Suprapubic skin (tissue), 4 donors: ENCODE data around the gene EXOC3. TPM values are rescaled to one million over a fixed set of nuclear protein-coding genes. Genes with fewer than 3 reads are reported as not detected.

ENCODE experiments used
- DNase-seq, 2 donors: peaks; one replicate each; pipeline ENCODE4 v3.0.0-alpha.2; 2019; ENCODE audit warnings: low spot score in 2 of 2
- H3K27ac ChIP-seq: fragments of 200-600 bp; sonication (generic); one replicate; pipeline ENCODE4 v1.5.1; 2019
- H3K27me3 ChIP-seq: fragments of 200-600 bp; sonication (generic); one replicate; pipeline ENCODE4 v1.5.1; 2019
- H3K36me3 ChIP-seq: fragments of 200-600 bp; sonication (generic); one replicate; pipeline ENCODE4 v1.5.1; 2019
- H3K4me1 ChIP-seq: fragments of 200-600 bp; sonication (generic); one replicate; pipeline ENCODE4 v1.5.1; 2019
- H3K4me3 ChIP-seq: fragments of 200-600 bp; sonication (generic); one replicate; pipeline ENCODE4 v1.5.1; 2019; ENCODE audit warnings: mild to moderate bottlenecking
- H3K9me3 ChIP-seq: fragments of 200-600 bp; sonication (generic); one replicate; pipeline ENCODE4 v1.5.1; 2019
- CTCF ChIP-seq, 2 donors: fragments of 200-600 bp in 1 of 2; fragments of 450-650 bp in 1 of 2; sonication (generic) in 1 of 2; IDR thresholded peaks; one replicate each; pipeline ENCODE4 v1.5.1; 2016 to 2019; ENCODE audit warnings: antibody characterized with exemption in 2 of 2, mild to moderate bottlenecking in 1 of 2, moderate library complexity in 1 of 2
- EP300 ChIP-seq: sonication (generic); formaldehyde crosslinking; IDR thresholded peaks from one replicate; pipeline ENCODE4 v1.6.1; 2017; ENCODE audit warnings: antibody characterized with exemption
- POLR2A ChIP-seq, 2 donors: fragments of 450-650 bp; IDR thresholded peaks; one replicate each; pipeline ENCODE4 v1.6.1; 2017; ENCODE audit warnings: antibody characterized with exemption in 2 of 2, mild to moderate bottlenecking in 2 of 2, moderate library complexity in 2 of 2
- POLR2AphosphoS5 ChIP-seq, 3 donors: sonication (generic); formaldehyde crosslinking; IDR thresholded peaks; one replicate each; pipeline ENCODE4 v1.6.1; 2017; ENCODE audit warnings: antibody characterized with exemption in 3 of 3
- WGBS: methylation state at CpG from one replicate; pipeline ENCODE4 v1.1.5; 2018; 5-methylcytosine and 5-hydroxymethylcytosine counted together
- total RNA-seq, 4 donors: library from RNA; depleted of rRNA; stranded (reverse); fragments of >200 nt; gene quantifications; one replicate each; pipeline ENCODE4 v1.1.0, GENCODE V29; 2016

Gene EXOC3
- total RNA-seq, 4 donors from 2014 or later = 68.9 to 199 (median 83.4) TPM

DNA sequence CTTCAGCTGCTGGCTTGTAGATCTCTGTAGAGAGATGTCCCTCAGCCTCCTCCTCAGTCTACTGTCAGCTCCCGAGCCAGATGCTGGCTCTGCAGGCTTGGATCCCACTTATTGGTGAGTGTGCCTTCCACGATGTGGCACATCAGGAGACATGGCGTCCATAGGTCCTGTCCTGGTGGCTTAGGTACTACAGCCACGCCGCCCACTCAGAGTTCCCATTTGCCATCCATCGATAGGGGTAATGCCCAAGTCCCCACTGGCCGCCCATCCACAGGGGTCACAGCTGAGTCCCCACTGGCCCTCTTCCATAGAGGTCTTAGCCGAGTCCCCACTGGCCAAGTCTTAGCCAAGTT lies 17.3 kb downstream of the EXOC3 start:
- DNase-seq = peak; percentile 62 to 76
- Histone ChIP-seq H3K4me1 (peaks cover 22% of the 10 kb centered on the region), H3K27ac (no peak overlapping the region), H3K27me3 (no peaks in the 10 kb centered on the region), H3K36me3 (peaks cover 73% of the 10 kb centered on the region), H3K4me3 (no peak overlapping the region), H3K9me3 (no peaks in the 10 kb centered on the region)
- 94% methylated on average over 8 of the region's 8 CpGs for WGBS
- no peak for TF ChIP-seq CTCF (IDR thresholded peaks at IDR 0.05)
- no peak for TF ChIP-seq POLR2A (IDR thresholded peaks at IDR 0.05)
- no peak for TF ChIP-seq POLR2AphosphoS5 (IDR thresholded peaks at IDR 0.05)
- no peak for TF ChIP-seq EP300

DNA sequence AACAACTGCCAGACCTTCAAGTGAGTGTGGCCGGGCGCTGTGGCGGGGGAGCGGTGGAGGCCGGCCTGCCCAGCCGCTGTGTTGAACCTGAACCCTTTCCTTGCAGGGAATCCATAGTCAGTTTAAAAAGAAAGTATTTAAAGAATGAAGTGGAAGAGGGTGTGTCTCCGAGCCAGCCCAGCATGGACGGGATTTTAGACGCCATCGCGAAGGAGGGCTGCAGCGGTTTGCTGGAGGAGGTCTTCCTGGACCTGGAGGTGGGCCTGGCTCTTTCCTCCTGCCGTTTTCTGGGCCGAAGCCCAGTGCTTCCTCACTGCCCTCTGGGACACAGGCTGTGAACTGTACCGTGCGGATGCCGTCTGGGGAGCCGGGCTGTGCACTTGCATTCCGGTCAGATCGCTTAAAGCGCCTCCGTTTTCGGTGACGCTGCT lies 19.1 kb downstream of the EXOC3 start:
- H3K36me3 ChIP-seq = peaks cover 82% of the 10 kb centered on the region
- TF ChIP-seq POLR2AphosphoS5 (IDR thresholded peaks at IDR 0.05) (no peak), CTCF (IDR thresholded peaks at IDR 0.05) (no peak), EP300 (no peak), POLR2A (IDR thresholded peaks at IDR 0.05) (no peak)
- 93% methylated on average over 24 of the region's 24 CpGs for WGBS
- H3K4me3 ChIP-seq = no peak overlapping the region
- H3K27ac ChIP-seq = no peak overlapping the region
- peak; percentile 39 to 55 for DNase-seq
- H3K27me3 ChIP-seq = no peaks in the 10 kb centered on the region
- H3K4me1 ChIP-seq = peaks cover 22% of the 10 kb centered on the region
- H3K9me3 ChIP-seq = no peaks in the 10 kb centered on the region

DNA sequence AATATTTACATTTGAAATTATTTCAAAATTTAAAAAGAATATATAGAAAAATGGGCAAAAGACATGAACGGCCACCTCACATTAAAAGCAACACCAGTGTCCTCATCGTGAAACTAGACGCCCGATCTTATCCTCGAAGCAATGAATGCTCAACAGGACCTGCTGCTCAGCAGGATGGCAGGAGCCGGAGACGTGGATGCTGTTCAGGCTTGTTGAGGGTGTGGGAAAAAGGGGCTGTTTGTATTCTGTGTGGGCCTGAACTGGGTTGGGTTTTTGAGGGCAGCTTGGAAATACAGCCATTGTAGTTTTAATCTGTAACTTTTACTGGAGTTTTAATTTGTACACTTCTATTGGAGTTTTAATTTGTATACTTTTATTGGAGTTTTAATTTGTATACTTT lies 20.3 kb downstream of the EXOC3 start:
- H3K27me3 ChIP-seq = no peaks in the 10 kb centered on the region
- 61% methylated on average over 7 of the region's 7 CpGs for WGBS
- H3K36me3 ChIP-seq = peaks cover 73% of the 10 kb centered on the region
- peaks cover 18% of the 10 kb centered on the region for H3K4me1 ChIP-seq
- no peak for TF ChIP-seq CTCF (IDR thresholded peaks at IDR 0.05)
- TF ChIP-seq POLR2AphosphoS5 (IDR thresholded peaks at IDR 0.05) = no peak
- TF ChIP-seq POLR2A (IDR thresholded peaks at IDR 0.05) = no peak
- no peak for TF ChIP-seq EP300
- peak; percentile 31 to 38 for DNase-seq
- no peaks in the 10 kb centered on the region for H3K9me3 ChIP-seq
- no peak overlapping the region for H3K27ac ChIP-seq
- no peak overlapping the region for H3K4me3 ChIP-seq

- DNase-seq = peak; percentile 23 to 54
Measured at GRCh38 chr5:463952-464351, 21.0 kb downstream of the EXOC3 start.

DNA sequence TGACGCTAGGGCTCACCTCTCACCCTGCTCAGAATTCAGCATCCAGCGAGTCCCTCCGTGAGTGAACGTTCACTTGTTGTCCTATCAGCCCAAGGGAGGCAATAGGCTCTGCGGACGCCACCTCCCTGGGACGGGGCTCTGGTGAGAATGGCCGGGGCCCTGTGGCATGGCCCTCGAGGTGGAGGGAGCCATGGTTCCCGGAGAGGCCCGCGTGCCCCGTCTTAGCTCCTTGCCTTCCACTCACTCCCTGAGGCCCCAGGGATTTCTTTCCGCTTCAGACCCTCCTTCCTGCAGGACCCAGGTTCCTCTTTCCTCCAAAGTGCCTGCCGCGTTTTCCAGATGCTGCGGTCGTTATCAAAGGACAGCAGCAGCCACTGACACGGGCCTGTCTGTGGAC lies 21.5 kb downstream of the EXOC3 start:
- Histone ChIP-seq H3K36me3 (peaks cover 71% of the 10 kb centered on the region), H3K9me3 (no peaks in the 10 kb centered on the region), H3K27me3 (no peaks in the 10 kb centered on the region), H3K4me3 (no peak overlapping the region), H3K4me1 (peaks cover 10% of the 10 kb centered on the region), H3K27ac (no peak overlapping the region)
- peak; percentile 59 to 63 for DNase-seq
- whole genome bisulfite sequencing = 89% methylated on average over 17 of the region's 19 CpGs
- TF ChIP-seq CTCF (IDR thresholded peaks at IDR 0.05) (no peak), EP300 (no peak), POLR2AphosphoS5 (IDR thresholded peaks at IDR 0.05) (no peak), POLR2A (IDR thresholded peaks at IDR 0.05) (no peak)

More at GRCh38 chr5:463952-464351, 21.0 kb downstream of the EXOC3 start:
- Histone ChIP-seq H3K4me3 (no peak overlapping the region), H3K27me3 (no peaks in the 10 kb centered on the region), H3K27ac (no peak overlapping the region), H3K36me3 (peaks cover 69% of the 10 kb centered on the region), H3K4me1 (peaks cover 12% of the 10 kb centered on the region), H3K9me3 (no peaks in the 10 kb centered on the region)
- TF ChIP-seq POLR2A (IDR thresholded peaks at IDR 0.05) = no peak
- TF ChIP-seq POLR2AphosphoS5 (IDR thresholded peaks at IDR 0.05) = no peak
- TF ChIP-seq EP300 = no peak
- no peak for TF ChIP-seq CTCF (IDR thresholded peaks at IDR 0.05)
- 88% methylated on average over 18 of the region's 18 CpGs for WGBS
